ENCODE results near the gene KDM4F.

KDM4F gene

GRCh38 chr11:95092549-95093324, 43.5 kb downstream of the KDM4F start:
- peak; percentile 58 for DNase-seq

- no peak for DNase-seq
Observed at GRCh38 chr11:95093548-95093947, 44.3 kb downstream of the KDM4F start.

GRCh38 chr11:95095858-95096587, 46.8 kb downstream of the KDM4F start:
- DNase-seq: peak; percentile 75

- DNase-seq: no peak
Observed at GRCh38 chr11:95097209-95097608, 48.0 kb downstream of the KDM4F start.

- no peak for DNase-seq
Observed at GRCh38 chr11:95098826-95099225, 49.6 kb downstream of the KDM4F start.

GRCh38 chr11:95100191-95100648, 51.0 kb downstream of the KDM4F start:
- DNase-seq: no peak

Measured in fibroblast of upper back skin (primary cell).